ENCODE measurements around the gene GRHL3.

GRHL3 gene

DNA sequence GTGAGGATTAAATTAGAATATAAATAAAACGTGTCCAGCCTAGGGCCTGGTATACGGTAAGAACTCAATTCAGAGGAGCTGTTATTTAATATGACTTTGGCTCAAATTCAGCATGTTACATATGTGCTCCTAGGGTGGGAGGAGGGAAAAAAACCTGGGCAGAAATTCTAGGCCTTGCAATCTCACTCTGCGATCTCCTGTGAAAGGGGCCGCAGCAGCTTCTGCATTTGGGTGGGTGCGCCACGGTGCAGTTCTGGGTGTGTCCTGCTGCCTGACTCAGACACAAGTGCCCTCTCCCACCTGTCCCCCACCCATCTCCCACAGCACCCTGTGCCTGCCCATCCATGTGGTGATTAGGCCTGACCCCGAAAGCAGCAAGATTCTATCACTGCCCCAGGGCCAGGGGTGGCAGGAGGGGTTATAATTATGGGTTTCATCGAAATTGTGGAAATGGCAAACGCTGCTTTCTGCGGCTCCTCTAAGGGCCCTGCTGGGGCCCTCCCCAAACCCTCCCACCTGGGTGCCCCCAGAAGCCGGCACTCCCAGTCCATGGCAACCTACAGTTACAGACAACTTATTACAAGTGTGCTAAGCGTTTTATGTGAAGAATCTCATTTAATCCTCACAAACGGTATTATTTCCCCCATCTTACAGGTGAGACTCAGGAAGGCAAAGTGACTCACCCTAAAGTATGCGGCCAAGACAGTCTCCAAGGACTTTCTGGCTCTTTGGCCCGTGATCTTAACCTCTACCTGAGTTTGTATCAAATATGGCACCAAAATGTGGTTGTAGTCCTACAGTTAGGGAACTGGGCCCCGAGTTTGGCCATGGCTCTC, 25.5 kb upstream of the GRHL3 start:
- DNase-seq, result no peak

GRCh38 chr1:24294228-24294672, 24.9 kb upstream of the GRHL3 start:
- no peak for DNase-seq

DNA sequence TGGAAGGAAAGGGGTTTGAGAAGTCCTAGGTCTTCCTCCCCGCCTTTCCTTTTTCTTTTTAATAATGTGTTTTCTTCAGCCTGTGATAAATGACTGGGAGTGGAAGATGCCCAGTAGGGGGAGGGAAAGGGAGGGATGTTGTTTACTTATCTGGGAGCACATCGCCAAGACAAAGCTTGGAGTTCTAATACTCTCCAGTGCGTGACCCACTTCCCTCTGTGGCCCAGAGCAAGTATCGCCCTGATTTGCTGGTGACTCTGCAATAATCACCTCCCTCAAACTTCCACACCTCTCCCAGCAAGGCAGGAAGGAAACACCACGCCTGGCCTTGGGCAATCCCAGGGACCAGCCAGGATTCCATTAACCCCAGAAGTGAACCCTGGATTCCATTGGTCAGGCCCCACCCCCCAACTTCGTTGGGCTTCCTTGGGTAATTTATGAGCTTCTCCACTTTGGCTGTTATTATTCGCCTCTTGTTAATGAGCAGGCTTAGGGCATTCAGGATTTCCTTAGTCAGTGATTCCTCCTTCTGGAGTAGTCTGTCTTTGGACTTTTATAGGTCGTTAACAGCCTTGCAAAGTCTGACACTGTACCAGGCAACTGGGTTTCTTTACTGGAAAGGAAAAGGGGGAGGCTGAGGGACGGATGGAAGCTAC, 24.3 kb upstream of the GRHL3 start:
- DNase-seq, result no peak

DNA sequence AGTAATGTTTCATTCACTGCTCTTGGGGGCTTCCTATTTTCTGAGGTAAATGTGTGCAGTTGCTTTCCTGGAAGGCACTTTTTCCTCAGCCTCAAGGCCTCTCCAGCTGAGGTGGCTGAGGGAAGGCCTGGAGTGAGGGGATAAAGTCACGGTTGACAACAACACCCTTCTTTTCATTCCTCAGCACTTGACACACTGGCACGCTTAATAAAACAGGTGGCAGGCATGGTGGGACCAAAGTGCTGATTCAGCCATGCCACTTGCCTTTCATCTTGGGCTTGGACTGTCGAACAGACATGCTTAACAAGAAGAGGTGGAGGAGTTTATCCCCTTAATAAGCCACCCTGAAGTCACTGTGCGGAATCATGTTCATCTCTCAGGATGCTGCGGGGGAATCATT, 23.6 kb upstream of the GRHL3 start:
- DNase-seq, result no peak

DNA sequence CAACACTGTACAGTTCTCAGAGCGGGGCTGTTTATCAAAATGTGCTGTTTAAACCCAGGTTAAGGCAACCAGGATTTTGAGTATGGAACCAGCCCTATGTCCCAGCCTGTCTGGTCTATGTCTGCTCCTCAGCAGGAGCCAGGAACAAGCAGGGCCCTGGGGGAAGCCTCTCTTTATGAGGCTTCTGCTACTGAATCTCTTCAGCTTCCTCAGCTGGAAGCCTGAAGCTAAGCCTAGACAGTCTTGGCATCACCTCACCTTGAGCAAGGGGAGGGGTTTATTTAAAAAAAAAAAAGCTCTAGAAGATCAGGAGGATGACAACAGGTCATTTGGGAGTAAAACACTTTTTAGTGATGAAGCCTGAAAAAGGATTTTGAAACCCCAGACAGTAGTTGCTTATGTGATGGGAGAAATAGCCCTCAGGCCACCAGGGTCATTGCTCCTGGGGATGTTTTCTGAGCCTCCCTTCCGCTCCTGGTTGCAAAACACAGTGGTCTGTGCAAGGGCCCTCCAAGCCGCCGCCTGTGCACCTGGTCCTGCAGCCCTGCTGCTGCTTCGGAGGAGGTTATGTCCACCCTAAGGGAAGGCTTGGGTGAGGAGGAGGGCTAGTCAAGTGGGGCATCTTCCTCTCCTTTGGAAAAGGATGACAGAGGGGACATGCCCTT, 21.8 kb upstream of the GRHL3 start:
- DNase-seq, result no peak

DNA sequence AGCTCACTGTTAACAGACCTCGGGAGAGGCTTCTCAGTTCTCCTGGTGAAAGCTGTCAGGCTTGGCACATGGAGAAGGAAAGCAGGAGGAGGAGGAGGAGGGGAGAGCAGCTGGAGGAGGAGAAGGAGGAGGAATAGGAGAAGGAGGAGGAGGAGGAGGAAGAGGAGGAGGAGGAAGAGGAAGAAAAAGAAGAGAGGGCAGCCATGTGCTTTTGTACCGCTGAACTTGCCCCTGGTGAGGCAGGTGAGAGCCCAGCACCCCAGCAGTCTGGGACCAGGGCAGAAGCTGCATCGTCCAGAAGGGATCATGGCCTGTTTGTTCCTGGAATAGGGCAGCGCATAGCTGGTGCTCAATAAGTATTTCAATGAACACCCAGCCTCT, 21.3 kb upstream of the GRHL3 start:
- no peak for DNase-seq

DNA sequence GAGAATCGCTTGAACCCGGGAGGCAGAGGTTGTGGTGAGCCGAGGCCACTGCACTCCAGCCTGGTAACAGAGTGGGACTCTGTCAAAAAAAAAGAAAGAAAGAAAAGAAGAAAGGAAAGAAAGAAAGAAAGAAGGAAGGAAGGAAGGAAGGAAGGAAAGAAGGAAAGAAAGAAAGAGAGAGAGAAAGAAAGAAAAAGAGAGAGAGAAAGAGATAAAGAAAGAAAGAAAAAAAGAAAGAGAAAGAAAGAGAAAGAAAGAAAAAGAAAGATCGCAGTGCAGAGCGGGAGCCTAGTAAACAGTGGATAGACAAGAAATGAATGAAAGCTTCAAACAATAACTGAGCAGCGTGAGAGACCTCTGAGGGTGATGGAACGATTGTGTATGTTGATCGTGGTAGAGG, 20.6 kb upstream of the GRHL3 start:
- DNase-seq, result no peak

DNA sequence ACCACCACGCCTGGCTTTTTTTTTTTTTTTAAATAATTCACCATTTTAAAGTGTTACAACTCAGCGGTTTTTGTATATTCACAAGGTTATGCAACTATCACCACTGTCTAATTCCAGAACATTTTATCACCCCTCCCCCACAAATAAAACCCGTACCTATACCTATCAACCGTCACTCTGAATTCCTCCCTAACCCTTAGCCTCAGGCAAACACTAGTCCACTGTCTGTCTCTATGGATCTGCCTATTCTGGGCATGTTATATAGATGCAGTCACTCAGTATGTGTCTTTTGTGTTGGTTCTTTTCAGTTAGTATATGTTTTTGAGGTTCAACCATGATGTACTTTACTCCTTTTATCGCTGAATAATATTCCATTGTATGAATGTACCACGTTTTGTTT, 19.3 kb upstream of the GRHL3 start:
- DNase-seq, result no peak

- no peak for DNase-seq
These were observed 18.0 kb upstream of the GRHL3 start for GRCh38 chr1:24300971-24301784.

- DNase-seq, result no peak
These were observed 17.4 kb upstream of the GRHL3 start for GRCh38 chr1:24301785-24302175.

- DNase-seq, result no peak
These were observed 16.9 kb upstream of the GRHL3 start for GRCh38 chr1:24302209-24302611.

DNA sequence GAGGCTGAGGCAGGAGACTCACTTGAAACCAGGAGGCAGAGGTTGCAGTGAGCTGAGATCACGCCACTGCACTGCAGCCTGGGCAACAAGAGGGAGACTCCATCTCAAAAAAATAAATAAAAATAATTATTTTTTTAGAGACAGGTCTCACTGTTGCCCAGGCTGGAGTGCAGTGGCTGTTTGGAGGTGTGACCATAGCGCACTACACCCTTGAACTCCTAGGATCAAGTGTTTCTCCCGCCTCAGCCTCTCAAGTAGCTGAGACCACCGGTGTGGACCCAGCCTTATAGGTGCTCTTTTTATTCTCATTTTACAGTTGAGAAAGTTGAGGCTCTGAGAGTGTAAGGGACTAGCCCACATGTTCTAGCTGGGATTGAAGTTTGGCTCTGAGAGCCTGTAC, 15.6 kb upstream of the GRHL3 start:
- no peak for DNase-seq

DNA sequence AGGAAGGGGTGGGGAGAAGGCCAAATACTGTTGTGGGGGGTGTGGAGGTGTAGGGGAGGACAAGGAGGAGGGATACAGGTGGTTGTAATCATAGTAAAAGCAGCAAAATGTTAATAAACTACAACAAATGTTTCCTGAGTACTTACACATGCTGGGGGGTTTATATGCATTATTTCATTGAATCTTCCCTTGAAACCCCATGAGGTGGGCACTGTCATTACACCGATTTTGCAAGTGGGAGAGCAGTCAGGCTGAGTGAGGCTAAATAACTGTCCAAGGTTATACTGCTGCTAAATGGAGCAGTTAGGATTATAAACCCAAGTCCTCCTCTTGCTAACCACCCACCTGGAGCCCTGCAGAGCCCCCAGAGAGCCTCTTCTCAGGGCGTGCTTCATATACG, 14.4 kb upstream of the GRHL3 start:
- no peak for DNase-seq

- DNase-seq, result no peak
These were observed 10.7 kb upstream of the GRHL3 start for GRCh38 chr1:24308365-24309015.

GRCh38 chr1:24309762-24310485, 9.2 kb upstream of the GRHL3 start:
- DNase-seq, result no peak

DNA sequence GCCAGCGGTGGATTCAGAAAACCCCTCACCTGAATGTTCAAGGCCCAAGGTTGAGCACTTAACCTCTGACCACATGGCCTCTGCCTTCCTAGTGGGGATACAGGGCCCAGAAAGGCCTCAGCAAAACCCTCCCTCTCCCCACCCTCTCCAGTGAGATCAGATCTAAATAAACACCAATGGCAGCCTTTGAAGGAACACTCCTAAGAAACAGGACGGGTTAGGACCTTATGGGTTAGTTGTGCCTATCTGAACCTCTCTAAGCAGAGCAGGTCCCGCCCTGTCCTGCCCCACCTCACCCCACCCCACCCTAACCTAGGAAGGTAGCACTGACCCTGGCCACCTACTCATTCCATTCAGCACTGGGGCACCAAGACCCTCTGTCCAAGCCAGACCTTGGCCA, 7.9 kb upstream of the GRHL3 start:
- DNase-seq, result no peak

- DNase-seq, result no peak
These were observed 7.4 kb upstream of the GRHL3 start for GRCh38 chr1:24311741-24312140.

GRCh38 chr1:24315391-24315790, 3.8 kb upstream of the GRHL3 start:
- DNase-seq, result no peak

DNA sequence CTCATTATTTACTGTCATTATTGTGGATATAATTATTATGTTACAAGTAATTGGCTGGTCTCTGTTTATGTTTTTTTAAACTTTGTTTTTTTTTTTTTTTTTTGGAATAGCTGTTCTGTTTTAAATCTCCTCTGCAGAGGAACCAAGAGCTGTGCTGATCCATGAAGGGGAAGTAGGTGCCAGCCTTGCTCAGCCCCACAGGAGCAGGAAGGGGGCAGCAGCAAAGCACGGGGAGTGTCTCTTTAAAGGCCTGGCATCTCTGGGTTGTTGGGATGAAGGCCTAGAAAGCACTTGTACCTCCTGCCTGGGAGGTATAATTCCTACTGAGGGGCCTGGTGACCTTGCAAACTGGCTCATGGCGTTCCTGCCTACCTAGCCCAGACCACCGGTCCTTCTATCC, 2.5 kb upstream of the GRHL3 start:
- no peak for DNase-seq

- no peak for DNase-seq
These were observed 2.1 kb upstream of the GRHL3 start for GRCh38 chr1:24317081-24317480.

DNA sequence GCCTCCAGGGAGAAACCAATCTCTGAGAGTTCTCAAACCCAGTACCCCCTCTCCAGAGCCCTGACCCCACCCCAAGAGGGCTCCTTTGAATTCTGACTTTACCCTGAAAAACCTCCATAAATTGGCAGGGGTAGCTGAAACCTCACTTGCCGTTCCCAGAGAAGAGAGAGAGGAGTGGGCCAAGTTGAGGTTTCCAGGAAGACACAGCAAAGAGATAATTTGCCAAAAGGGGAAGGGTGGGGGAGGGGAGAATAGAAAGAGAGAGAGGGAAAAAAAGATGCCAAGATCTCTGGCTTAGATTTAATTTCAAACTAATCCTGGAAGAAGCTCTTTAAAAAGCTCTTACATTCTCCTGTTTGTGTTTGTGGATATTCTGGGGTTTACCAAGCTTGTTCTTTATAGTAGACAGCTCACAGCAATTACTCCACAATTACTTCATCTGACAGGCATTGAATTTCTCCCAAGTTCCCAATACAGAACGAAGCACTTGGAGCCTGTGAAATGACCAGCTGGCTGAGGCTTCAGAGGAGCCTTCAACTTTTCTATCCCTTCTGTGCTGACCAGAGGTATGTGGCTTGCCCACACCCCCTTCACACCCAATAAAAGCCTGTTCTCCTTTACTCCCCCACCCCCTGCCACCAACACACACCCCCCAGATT, 1.1 kb upstream of the GRHL3 start:
- DNase-seq, result no peak
